Subcutaneous adipose tissue (tissue), 4 donors: Measurements from ENCODE around the gene BCL6B. TPM values are rescaled to one million over a fixed set of nuclear protein-coding genes. Genes with fewer than 3 reads are reported as not detected.

Source experiments
- total RNA-seq, 4 donors: library from RNA; depleted of rRNA; stranded (reverse); fragments of >200 nt; gene quantifications; one replicate each; pipeline ENCODE4 v1.1.0, GENCODE V29; 2016
- TF ChIP-seq, protein P1 (sequence below): fragments of 450-650 bp; IDR thresholded peaks from one replicate; pipeline ENCODE4 v1.5.1; 2016; ENCODE audit warnings: low read depth, mild to moderate bottlenecking, control low read depth, antibody characterized with exemption, moderate library complexity

BCL6B gene
- total RNA-seq, 4 donors from 2014 or later: 1.5 to 12.1 (median 4.1) TPM

DNA sequence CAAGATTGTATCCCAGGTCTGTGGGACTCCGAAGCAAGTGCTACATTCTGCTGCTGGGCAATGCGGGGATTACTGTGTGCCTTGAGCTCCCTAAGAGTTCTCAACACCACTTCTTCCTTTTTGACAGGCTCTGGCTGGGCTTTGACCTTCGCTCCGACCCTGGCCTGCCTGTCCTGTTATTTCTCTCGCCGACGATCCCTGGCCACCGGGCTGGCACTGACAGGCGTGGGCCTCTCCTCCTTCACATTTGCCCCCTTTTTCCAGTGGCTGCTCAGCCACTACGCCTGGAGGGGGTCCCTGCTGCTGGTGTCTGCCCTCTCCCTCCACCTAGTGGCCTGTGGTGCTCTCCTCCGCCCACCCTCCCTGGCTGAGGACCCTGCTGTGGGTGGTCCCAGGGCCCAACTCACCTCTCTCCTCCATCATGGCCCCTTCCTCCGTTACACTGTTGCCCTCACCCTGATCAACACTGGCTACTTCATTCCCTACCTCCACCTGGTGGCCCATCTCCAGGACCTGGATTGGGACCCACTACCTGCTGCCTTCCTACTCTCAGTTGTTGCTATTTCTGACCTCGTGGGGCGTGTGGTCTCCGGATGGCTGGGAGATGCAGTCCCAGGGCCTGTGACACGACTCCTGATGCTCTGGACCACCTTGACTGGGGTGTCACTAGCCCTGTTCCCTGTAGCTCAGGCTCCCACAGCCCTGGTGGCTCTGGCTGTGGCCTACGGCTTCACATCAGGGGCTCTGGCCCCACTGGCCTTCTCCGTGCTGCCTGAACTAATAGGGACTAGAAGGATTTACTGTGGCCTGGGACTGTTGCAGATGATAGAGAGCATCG lies 15.4 kb downstream of the BCL6B start:
- TF ChIP-seq, protein P1, sequence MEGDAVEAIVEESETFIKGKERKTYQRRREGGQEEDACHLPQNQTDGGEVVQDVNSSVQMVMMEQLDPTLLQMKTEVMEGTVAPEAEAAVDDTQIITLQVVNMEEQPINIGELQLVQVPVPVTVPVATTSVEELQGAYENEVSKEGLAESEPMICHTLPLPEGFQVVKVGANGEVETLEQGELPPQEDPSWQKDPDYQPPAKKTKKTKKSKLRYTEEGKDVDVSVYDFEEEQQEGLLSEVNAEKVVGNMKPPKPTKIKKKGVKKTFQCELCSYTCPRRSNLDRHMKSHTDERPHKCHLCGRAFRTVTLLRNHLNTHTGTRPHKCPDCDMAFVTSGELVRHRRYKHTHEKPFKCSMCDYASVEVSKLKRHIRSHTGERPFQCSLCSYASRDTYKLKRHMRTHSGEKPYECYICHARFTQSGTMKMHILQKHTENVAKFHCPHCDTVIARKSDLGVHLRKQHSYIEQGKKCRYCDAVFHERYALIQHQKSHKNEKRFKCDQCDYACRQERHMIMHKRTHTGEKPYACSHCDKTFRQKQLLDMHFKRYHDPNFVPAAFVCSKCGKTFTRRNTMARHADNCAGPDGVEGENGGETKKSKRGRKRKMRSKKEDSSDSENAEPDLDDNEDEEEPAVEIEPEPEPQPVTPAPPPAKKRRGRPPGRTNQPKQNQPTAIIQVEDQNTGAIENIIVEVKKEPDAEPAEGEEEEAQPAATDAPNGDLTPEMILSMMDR: no peak

DNA sequence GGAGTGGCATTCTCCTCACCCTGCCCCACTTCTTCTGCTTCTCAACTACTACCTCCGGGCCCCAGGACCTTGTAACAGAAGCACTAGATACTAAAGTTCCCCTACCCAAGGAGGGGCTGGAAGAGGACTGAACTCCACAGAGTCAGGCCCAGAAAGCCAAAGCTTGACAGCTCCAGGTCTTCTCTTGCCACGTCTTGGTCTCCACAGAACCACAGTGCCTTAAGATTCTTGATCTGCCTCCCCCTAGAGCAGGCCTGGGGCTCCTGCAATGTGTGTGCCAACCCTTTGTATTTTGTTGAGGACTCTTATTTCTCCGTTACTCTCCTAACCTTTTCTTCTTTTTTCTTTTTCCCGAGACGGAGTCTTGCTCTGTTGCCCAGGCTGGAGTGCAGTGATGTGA lies 17.0 kb downstream of the BCL6B start:
- TF ChIP-seq, protein P1: no peak

DNA sequence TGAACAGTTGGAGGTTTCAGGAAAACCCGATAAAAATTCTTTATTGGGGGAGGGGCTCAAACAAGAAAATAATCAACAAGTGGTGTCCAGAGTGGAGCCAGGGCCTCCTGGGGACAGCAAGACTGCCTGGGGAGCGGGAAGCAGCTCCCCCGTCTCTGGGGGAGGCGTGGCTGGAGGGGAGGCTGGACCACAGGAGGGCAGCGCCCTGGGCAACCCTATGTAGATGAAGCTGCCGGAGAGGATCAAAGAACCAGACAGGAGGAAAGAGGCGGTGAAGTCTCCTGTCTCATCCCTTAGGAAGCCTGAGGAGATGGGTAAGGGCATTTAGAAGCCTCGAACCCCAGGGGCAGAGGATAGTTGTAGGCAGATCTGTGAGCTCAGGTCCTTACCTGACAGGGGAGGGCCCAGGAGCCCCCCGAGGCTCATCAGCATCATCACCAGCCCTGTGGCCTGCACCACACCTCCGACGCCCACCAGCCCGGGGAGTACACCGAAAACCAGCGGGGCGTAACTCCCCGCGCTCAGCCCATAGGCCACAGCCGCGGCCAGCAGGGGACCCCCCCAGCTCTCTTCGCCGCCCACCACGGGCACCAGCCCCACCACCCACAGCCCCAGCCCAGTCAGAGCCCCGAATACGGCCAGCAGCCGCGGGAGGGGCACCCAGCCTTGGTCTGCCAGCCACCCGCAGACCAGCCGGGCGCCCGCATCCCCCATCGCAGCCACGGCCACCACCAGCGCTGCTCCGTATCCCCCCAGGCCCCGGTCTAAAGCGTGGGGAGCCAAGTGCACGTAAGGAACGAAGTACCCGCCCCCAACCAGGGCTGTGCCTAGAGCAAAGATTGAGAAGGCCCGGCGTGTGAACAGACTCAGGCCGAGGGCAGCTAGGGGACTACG lies 19.0 kb downstream of the BCL6B start:
- TF ChIP-seq, protein P1: no peak

DNA sequence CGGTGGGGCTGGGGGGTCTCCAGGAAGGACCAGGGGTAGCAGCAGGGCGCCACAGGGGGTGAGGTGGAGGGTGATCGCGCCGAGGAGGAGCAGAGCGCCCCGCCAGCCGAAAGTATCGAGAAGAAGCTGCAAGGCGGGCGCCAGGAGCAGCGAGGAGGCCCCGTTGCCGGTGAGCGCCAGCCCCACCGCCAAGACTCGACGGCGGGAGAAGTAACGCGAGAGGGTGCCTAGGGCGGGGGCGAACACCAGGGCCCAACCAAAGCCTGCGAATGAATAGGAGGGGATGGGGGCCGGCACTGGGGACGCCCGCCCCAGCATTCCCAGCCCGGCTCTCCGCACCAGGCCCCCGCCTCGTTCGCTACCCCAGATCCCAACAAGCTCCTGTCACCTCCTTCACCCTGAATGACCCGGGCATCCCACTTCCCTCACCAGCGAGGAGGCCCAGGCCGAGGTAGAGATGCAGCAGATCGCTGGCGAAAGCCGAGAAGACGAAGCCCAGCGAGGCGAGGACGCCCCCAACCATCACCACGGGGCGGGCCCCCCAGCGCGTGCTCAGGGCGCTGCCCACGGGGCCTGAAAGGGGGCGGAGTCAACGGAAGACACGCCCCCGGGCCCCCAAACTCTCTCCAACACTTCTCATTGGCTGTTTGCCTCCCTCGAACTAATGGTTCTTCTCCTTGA lies 19.8 kb downstream of the BCL6B start:
- TF ChIP-seq, protein P1: no peak

DNA sequence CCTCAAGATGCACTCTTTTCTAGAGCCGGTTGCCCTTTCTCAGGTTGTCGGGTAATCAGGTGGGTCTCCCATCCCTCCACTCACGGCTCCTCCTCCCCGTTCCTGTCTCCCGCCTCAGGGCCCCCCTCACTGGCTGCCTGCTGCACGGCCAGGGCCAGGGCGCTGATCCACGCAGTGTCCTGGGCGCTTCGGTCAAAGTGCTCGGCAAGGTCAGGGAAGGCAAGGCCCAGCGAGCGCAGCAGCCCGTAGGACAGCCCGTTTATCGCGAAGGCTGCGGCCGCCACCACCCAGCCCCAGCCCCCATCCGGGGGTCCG lies 20.3 kb downstream of the BCL6B start:
- TF ChIP-seq, protein P1: no peak

DNA sequence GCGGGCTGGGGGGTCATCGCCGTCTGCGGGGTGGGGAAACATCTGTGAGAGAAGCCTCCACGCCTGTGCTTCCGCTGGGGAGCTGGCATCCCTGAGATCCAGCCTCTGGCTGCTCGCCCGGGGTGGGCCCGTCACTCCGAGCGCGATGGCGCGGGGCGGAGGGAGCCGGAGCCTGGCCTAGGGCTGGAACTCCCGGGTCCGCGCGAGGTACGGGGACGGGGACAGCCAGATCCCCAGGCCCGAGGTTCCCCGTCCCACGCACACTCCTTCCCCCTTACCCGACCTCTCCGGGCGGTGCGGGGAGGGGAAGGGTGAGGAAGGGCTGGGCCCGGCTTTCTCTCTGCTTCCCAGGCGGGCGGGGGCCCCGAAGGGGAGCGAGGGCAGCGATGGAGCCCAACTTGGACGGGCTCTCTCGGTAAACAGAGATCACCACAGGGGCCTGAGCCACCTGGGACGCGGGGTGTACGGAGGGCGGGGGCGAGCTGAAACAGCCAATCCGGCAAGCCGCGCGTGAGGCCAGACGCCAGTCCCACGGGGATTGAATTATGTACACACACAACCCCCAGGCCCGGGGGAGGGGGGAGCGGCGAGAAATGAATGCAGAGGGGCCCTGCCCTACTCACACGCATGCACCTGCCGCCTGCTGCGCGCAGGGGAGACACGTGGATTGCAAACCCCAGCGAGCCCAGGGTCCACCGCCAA lies 20.8 kb downstream of the BCL6B start, which contains the start of gene SLC16A11:
SLC16A11 (minus strand) TSS at position 596 of the 702 bp plus-strand sequence; CDS start at position 17, 579 bp downstream.
- TF ChIP-seq, protein P1: no peak
